Right lobe of liver (tissue), 4 donors: ENCODE measurements around the gene SEM1.

ENCODE experiments used
- POLR2A ChIP-seq: fragments of 450-650 bp; IDR thresholded peaks from one replicate; pipeline ENCODE4 v1.6.1; 2017; ENCODE audit warnings: antibody characterized with exemption, mild to moderate bottlenecking
- TF ChIP-seq, protein P1 (sequence below), 4 donors: fragments of 200-600 bp in 3 of 4; fragments of 450-650 bp in 1 of 4; IDR thresholded peaks; one replicate each; pipeline versions ENCODE4 v1.5.1 to v1.8.0; 2016 to 2022; ENCODE audit warnings: antibody characterized with exemption in 4 of 4, mild to moderate bottlenecking in 2 of 4
- donor health status: DM: no; HTN: no; CAD: no.
- donor health status: DM: no; HTN: no; CAD: no.
- donor health status: DM: no; HTN: yes; CAD: no.

- no peak for TF ChIP-seq POLR2A
- TF ChIP-seq, protein P1, sequence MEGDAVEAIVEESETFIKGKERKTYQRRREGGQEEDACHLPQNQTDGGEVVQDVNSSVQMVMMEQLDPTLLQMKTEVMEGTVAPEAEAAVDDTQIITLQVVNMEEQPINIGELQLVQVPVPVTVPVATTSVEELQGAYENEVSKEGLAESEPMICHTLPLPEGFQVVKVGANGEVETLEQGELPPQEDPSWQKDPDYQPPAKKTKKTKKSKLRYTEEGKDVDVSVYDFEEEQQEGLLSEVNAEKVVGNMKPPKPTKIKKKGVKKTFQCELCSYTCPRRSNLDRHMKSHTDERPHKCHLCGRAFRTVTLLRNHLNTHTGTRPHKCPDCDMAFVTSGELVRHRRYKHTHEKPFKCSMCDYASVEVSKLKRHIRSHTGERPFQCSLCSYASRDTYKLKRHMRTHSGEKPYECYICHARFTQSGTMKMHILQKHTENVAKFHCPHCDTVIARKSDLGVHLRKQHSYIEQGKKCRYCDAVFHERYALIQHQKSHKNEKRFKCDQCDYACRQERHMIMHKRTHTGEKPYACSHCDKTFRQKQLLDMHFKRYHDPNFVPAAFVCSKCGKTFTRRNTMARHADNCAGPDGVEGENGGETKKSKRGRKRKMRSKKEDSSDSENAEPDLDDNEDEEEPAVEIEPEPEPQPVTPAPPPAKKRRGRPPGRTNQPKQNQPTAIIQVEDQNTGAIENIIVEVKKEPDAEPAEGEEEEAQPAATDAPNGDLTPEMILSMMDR (IDR thresholded peaks at IDR 0.05): no peak
These were observed 35.1 kb downstream of the SEM1 start for GRCh38 chr7:96674565-96674964.
